Measurements from ENCODE around the gene CBLB.
"Not testable (repeated sequence)": the region's sequence is repeated elsewhere in the genome, so short reads cannot be mapped to it uniquely, and the experiment has no call there.

Gene CBLB

GRCh38 chr3:105786241-105786640 lies 82.6 kb downstream of the CBLB start:
- no peak for DNase-seq (ENCODE audit: low read depth)

- DNase-seq (ENCODE audit: low read depth), result no peak
These were observed 83.0 kb downstream of the CBLB start for GRCh38 chr3:105785803-105786202.

DNA sequence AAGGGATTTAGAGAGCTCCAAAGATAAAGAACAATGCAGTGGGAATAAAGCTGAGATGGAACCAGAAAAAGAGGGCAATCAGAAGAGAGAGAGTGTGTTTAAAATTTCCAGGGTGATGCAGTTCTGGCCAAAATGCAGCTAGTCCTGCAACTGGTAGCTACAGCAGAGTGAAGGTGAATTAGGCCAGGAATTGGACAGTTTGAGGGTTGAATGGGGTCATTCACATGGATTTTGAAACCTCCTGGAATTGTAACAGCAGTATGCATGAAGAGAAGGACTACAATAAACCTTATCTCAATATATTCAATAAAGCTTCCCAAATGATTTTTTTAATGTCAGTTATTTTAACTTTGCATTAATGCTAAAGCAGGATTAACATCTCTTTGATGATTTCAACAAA lies 85.2 kb downstream of the CBLB start:
- no peak for DNase-seq (ENCODE audit: low read depth)

GRCh38 chr3:105781871-105782270 lies 86.9 kb downstream of the CBLB start:
- DNase-seq (ENCODE audit: low read depth), result no peak

GRCh38 chr3:105780107-105780506 lies 88.7 kb downstream of the CBLB start:
- DNase-seq (ENCODE audit: low read depth), result no peak

DNA sequence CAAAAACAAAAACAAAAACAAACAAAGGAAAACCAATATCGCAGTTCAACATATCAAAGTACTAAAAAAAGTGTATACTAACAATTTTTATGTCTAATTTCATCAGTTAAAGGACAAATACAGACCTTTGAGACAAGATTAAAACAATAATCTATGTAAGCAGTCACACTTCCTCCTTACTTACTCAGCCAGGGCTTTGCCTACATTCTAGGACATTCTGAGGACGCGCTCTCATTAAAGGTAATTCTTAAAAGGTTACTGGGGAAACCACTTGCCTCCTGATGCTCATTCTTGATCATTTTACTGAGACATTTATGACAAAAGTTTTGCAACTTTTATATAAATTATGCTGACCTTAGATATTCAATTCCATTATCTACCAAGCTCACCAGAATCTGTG lies 93.4 kb downstream of the CBLB start:
- DNase-seq (ENCODE audit: low read depth), result no peak

DNA sequence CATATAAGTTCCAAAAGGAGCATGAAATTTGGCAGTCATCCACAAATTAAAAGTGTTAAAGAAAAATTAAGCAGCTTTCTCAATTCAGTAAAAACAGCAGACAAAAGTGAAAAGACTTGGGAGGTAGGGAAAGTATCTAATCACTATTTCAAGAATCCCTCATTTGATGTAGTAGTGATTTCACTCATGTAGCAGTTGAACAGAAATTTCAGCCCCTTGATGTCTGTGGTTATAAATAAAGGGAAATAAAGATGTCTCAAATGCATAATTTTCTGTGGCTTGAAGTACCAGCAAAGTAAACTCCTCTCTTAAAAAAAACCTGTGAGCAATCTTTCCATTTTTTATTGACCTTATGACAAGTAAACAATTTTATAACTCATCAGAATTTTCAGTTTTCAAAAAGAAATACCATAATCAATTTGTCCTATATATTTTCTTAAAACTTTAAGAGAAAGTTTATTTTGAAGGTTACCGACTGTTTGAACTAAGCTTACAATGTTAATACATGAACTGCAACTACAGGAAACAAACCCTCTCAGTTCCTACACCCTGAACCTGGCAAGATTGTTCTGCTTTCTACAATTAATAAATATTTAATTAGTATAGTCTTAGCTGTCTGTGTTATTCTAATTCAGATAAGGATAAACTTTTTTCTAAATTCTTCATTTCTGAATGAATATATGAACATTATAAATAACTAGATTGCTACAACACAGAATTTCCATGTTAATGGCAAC lies 94.2 kb downstream of the CBLB start:
- DNase-seq (ENCODE audit: low read depth), result no peak

- DNase-seq (ENCODE audit: low read depth), result no peak
These were observed 95.5 kb downstream of the CBLB start for GRCh38 chr3:105773291-105773690.

- DNase-seq (ENCODE audit: low read depth), result no peak
These were observed 96.2 kb downstream of the CBLB start for GRCh38 chr3:105772635-105773034.

DNA sequence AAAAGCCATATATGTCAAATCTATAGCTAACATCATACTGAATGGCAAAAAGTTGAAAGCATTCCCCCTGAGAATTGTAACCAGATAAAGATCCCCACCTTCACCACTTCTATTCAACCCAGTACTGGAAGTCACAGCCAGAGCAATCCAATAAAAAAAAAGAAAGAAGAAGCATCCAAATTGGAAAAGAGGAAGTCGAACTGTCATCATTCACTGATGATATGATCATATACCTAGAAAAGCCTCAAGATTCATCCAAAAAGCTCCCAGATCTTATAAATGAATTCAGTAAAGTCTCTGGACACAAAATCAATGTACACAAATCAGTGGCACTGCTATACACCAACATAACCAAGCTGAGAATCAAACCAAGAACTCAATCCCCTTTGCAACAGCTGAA lies 97.4 kb downstream of the CBLB start:
- no peak for DNase-seq (ENCODE audit: low read depth)

DNA sequence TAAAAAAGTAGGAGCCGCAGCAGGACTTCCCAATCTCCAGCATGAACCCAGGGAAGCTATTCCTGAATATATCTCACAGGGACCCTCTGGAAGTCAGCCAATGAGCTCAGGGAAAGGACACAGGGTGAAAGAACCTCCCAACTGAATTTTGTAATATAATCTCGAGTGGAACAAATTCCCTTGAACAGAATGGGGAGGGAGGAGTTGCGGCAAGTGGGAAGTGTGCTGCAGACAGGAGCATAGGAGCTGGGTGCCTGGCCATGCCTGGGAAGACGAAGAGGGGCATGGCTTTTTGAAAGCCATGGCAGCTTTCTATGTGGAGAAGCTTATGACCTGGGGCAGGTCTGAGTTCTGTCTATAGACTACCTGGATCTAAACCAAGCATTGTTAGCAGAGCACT lies 98.4 kb downstream of the CBLB start:
- no peak for DNase-seq (ENCODE audit: low read depth)

- DNase-seq (ENCODE audit: low read depth), result no peak
These were observed 101.0 kb downstream of the CBLB start for GRCh38 chr3:105767776-105768175.

GRCh38 chr3:105767216-105767615 lies 101.6 kb downstream of the CBLB start:
- no peak for DNase-seq (ENCODE audit: low read depth)

DNA sequence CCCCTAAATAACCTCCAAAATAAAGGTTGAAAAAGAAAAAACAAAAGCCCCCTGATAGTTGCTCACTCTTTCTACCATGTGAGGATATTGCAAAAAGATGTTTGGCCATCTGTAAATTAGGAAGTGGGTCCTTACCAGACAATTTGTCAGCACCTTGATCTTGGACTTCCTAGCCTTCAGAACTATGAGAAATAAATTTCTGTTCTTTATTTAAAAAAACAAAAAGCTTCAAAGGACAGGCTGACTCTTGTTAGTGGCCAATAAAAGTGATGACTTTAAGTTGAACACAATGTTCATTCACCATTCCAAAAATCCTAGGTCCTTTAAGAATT lies 103.5 kb downstream of the CBLB start:
- DNase-seq (ENCODE audit: low read depth), result no peak

GRCh38 chr3:105764378-105765307 lies 104.2 kb downstream of the CBLB start:
- no peak for DNase-seq (ENCODE audit: low read depth)

- no peak for DNase-seq (ENCODE audit: low read depth)
These were observed 105.2 kb downstream of the CBLB start for GRCh38 chr3:105763659-105764036.

- no peak for DNase-seq (ENCODE audit: low read depth)
These were observed 105.8 kb downstream of the CBLB start for GRCh38 chr3:105762749-105763658.

DNA sequence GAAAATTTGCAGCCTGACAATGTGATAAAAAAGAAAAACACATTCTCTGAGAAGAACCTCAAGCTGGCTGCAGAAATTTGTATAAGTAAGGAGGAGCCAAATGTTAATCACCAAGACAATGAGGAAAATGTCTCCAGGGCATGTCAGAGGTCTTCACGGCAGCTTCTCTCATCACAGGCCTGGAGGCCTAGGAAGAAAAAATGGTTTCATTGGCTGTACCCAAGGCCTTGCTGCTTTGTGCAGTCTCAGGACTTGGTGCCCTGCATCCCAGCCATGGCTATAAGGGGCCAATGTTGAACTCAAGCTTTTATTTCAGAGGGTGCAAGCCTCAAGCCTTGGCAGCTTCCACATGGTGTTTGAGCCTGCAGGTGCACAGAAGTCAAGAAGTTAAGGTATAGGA lies 106.6 kb downstream of the CBLB start:
- DNase-seq (ENCODE audit: low read depth), result not testable (repeated sequence)

DNA sequence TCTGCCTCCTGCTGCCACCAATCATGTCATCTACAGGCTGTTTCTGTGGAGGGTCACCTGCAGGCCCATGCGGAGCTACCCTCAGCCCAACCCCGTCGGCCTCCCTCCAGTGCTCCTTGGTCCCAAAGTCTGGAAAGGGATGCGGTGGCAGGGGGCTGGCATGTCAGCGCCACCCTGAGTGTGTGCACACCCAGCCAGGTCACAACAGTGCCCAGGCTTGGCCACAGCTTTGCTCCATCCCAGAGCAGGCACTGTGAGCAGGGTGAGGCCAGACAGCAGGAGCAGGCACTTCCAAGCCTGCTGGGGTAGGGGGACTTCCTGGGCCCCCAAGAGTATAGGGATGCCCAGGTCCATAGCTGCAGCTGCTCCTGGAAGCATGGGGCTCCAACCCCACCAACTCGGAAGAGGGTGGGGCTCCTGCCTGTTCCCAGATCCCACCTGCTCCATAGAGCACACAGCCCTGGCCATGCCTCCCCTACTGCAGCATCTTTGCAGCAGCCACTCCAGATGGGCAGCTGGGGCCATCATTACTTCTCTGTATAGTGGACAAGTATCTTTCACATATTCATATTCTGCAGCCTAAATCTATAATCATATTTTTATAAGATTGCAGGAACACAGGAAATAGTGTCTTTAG lies 109.3 kb downstream of the CBLB start:
- no peak for DNase-seq (ENCODE audit: low read depth)

DNA sequence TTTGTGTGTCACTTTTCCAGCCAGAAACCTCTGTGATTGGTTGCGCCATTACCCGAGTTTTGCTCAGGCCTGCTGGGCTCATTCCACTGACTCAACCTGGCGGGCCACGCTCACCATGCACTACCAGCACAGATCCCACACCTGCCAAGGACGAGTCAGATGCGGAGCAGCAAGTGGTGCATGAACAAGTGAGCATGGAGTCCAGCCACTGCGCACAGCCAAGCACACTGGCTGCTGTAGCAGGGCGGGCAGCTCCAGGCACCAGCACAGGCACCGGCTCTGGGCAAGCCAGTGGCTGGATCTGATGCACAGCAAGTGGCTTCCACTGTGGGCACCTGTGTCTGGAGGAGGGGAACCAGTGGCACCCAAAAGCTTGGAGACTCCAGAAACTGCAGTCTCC lies 110.4 kb downstream of the CBLB start:
- DNase-seq (ENCODE audit: low read depth), result no peak

- DNase-seq (ENCODE audit: low read depth), result no peak
These were observed 113.5 kb downstream of the CBLB start for GRCh38 chr3:105755121-105755886.
